ENCODE data around the gene WSB1. TPM values are rescaled to one million over a fixed set of nuclear protein-coding genes. Genes with fewer than 3 reads are reported as not detected.

Gene WSB1
- total RNA-seq, 4 donors from 2014 or later: 33.1 to 105 (median 55.6) TPM

DNA sequence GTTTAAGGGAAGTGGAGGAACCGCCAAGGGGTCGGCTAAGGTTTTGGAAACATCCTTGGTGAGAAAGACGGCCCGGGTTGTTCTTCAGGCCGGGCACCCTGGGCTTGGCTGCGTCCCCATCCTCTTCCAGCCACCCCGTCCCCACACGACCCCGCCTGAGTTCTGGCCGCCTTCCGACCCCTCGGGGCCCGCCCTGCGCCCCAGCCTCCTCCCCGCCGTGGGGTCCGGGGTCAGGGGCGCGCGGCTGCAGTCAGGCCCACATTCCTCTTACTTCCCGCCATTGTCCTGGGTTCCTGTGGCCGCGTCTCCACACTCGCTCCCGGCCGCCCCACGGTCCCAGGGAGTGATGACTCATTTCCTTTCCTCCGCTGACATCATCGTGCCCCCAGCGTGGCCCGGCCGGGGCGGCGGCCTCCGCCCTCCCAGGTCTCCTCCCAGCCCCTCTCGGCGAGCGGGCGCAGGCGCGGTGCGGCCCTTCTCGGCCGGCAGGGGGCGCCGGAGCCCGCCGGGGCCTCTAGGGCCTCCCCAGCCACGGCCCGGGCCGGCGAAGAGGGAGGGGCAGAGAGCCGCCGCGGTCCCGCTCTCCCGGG lies 59.6 kb downstream of the WSB1 start:
- 0 to 1% methylated on average over 35 to 50 of the region's 57 CpGs for whole genome bisulfite sequencing, 2 donors
- intact Hi-C loops (cut with DNase I; ENCODE audit: low total_unique reads): loop anchor here (5.0 kb wide), 1 partner anchor 249 kb away; no protein-coding TSS in a partner anchor
- peak; percentile 85 to 99 for DNase-seq (ENCODE audit: low spot score in 2 of 2)
- TF ChIP-seq POLR2A (IDR thresholded peaks at IDR 0.05): peak in 1 of 2 donors; percentile 49
- TF ChIP-seq, protein P1, sequence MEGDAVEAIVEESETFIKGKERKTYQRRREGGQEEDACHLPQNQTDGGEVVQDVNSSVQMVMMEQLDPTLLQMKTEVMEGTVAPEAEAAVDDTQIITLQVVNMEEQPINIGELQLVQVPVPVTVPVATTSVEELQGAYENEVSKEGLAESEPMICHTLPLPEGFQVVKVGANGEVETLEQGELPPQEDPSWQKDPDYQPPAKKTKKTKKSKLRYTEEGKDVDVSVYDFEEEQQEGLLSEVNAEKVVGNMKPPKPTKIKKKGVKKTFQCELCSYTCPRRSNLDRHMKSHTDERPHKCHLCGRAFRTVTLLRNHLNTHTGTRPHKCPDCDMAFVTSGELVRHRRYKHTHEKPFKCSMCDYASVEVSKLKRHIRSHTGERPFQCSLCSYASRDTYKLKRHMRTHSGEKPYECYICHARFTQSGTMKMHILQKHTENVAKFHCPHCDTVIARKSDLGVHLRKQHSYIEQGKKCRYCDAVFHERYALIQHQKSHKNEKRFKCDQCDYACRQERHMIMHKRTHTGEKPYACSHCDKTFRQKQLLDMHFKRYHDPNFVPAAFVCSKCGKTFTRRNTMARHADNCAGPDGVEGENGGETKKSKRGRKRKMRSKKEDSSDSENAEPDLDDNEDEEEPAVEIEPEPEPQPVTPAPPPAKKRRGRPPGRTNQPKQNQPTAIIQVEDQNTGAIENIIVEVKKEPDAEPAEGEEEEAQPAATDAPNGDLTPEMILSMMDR (IDR thresholded peaks at IDR 0.05): peak in 1 of 3 donors; percentile 19
- peak overlapping the region; percentile 27 for H3K4me3 ChIP-seq (ENCODE audit: low read depth, poor library complexity, severe bottlenecking)

DNA sequence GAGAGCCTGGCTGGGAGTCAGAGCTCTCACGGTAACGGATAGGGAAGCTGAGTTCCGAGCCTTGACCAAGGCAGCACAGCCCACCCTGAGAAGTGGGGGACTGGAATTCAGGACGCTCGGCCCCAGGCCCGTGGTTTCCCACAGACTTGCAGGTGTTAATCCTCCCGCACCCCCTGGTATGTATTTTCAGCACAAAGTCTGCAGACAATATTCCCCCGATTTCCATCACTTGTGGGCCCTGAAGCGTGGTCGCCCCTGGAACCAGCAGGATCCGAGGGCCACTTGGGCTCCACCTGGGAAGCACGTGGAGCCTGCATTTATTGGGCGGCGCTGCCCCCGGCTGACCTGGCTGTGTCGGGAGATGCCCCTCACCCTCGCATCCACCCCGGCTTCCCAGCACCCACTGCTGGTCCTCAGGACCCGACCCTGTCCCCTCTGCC lies 60.2 kb downstream of the WSB1 start:
- intact Hi-C loops (cut with DNase I; ENCODE audit: low total_unique reads): loop anchor here (5.0 kb wide), 1 partner anchor 248 kb away; no protein-coding TSS in a partner anchor
- WGBS, 2 donors: 22 to 28% methylated on average over 10 to 19 of the region's 19 CpGs
- DNase-seq (ENCODE audit: low spot score in 2 of 2): no peak
- no peak overlapping the region for H3K4me3 ChIP-seq (ENCODE audit: low read depth, poor library complexity, severe bottlenecking)
- no peak for TF ChIP-seq POLR2A (IDR thresholded peaks at IDR 0.05)
- TF ChIP-seq, protein P1 (IDR thresholded peaks at IDR 0.05): no peak

DNA sequence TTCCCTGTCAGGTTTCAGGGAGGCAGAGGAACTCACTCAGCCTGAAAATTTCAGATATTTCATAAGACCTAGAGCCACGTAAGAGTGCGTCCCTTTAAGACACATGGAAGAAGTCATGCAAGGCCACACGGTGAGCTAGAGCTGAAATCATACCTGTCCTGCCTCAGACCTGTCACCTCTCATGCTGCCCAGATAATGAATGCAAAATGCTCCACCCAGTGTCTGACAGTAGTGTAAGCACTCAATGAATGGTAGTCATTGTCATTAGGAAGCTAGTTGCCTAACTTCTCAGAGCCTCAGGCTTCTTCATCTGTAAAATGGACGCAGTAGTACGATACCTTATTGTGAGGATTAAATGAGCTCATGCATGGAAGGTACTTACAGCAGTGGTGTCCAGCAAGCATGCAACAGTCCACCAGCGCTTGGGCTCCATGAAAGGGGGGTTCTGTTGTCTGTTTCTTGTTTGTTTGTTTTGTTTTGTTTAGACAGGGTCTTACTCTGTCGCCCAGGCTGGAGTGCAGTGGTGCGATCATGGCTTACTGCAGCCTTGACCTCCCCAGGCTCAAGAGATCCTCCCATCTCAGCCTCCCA lies 60.7 kb downstream of the WSB1 start:
- intact Hi-C loops (cut with DNase I; ENCODE audit: low total_unique reads): loop anchor here (5.0 kb wide), 1 partner anchor 248 kb away; no protein-coding TSS in a partner anchor
- H3K4me3 ChIP-seq (ENCODE audit: low read depth, poor library complexity, severe bottlenecking): no peak overlapping the region
- no peak for DNase-seq (ENCODE audit: low spot score in 2 of 2)
- TF ChIP-seq, protein P1 (IDR thresholded peaks at IDR 0.05): no peak
- no peak for TF ChIP-seq POLR2A (IDR thresholded peaks at IDR 0.05)
- 66 to 69% methylated on average over 8 of the region's 8 CpGs for WGBS, 2 donors

DNA sequence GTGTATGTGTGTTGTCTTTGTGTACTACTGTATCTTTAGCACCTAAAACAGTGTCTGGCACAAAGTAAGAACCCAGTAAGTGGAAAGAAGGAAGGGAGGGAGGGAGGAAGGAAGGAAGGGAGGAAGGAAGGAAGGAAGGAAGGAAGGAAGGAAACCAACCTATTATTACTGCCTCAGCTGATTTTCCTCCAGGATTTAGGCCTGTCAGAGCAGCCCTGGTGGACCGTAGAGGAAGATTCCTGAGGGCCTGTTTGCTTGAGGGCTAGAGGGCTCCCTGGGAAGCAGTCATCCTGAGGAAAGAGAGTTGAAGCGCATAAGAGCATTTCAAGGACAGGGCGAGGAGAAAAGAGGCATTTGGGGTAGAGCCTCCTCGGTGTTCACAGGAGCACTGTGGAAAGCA lies 61.5 kb downstream of the WSB1 start:
- 70 to 82% methylated on average over 4 of the region's 4 CpGs for WGBS, 2 donors
- no peak overlapping the region for H3K4me3 ChIP-seq (ENCODE audit: low read depth, poor library complexity, severe bottlenecking)
- DNase-seq (ENCODE audit: low spot score in 2 of 2): no peak
- intact Hi-C loops (cut with DNase I; ENCODE audit: low total_unique reads): no loop called here
- TF ChIP-seq, protein P1 (IDR thresholded peaks at IDR 0.05): no peak
- TF ChIP-seq POLR2A (IDR thresholded peaks at IDR 0.05): no peak

DNA sequence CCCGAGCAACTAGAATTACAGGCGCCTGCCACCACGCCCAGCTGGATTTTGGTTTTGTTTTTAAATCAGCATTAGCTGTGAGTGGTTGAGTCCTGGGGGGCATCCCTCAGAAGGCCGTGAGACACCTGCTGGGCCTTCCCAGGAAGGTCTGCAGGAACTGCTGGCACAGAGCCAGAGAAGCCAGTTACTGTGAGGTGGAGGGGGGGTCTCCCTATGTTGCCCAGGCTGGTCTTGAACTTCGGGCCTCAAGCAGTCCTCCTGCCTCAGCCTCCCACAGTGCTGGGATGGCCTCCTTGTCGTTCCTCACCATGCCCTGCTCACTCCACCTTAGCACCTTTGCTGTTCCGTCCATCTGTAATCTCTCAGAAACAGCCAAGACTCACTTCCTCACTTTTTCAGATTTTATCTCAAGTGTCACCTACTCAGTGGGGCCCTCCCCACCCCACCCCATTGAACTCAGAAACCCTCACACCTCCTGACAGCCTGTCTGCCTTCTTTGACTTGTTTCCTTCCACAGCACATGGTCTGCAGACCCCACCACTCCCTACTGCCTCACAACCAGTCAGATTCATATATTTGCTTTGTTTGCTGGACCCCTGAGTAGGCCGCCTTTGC lies 62.3 kb downstream of the WSB1 start:
- TF ChIP-seq POLR2A (IDR thresholded peaks at IDR 0.05): no peak
- TF ChIP-seq, protein P1 (IDR thresholded peaks at IDR 0.05): no peak
- no peak overlapping the region for H3K4me3 ChIP-seq (ENCODE audit: low read depth, poor library complexity, severe bottlenecking)
- intact Hi-C loops (cut with DNase I; ENCODE audit: low total_unique reads): no loop called here
- no peak for DNase-seq (ENCODE audit: low spot score in 2 of 2)
- WGBS, 2 donors: 90% methylated on average over 8 of the region's 8 CpGs

Data from lower leg skin (tissue), 4 donors.